Left lung (tissue), 14 donors: ENCODE measurements around the gene GJA8. TPM values are rescaled to one million over a fixed set of nuclear protein-coding genes. Genes with fewer than 3 reads are reported as not detected.
"Not testable (repeated sequence)": the region's sequence is repeated elsewhere in the genome, so short reads cannot be mapped to it uniquely, and the experiment has no call there.

Source experiments
- ATAC-seq: fragments of 200-7000 bp; cut with Tn5 transposase; one replicate; pipeline ENCODE4 v1.9.1; 2020; ENCODE audit warnings: moderate library complexity
- DNase-seq, 4 donors: peaks; one replicate each; pipeline ENCODE4 v3.0.0-alpha.2; 2013 to 2020
- H3K27ac ChIP-seq, 2 donors: fragments of 200-600 bp; sonication (generic) in 1 of 2; one replicate each; pipeline versions ENCODE4 v1.5.0 to v1.8.0; 2020 to 2021
- H3K27me3 ChIP-seq, 2 donors: fragments of 200-600 bp; sonication (generic) in 1 of 2; one replicate each; pipeline versions ENCODE4 v1.5.0 to v1.8.0; 2020 to 2021
- H3K36me3 ChIP-seq, 2 donors: fragments of 200-600 bp; sonication (generic) in 1 of 2; one replicate each; pipeline versions ENCODE4 v1.5.0 to v1.8.0; 2020 to 2021
- H3K4me1 ChIP-seq, 2 donors: fragments of 200-600 bp; one replicate each; pipeline ENCODE4 v1.8.0; 2021
- H3K4me3 ChIP-seq, 2 donors: fragments of 200-600 bp; sonication (generic) in 1 of 2; one replicate each; pipeline versions ENCODE4 v1.5.0 to v1.8.0; 2020 to 2021; ENCODE audit warnings: mild to moderate bottlenecking in 1 of 2
- H3K9me3 ChIP-seq, 2 donors: fragments of 200-600 bp; sonication (generic) in 1 of 2; one replicate each; pipeline versions ENCODE4 v1.5.0 to v1.8.0; 2020 to 2021
- CTCF ChIP-seq, 2 donors: fragments of 200-600 bp; sonication (generic) in 1 of 2; IDR thresholded peaks; one replicate each; pipeline versions ENCODE4 v1.5.0 to v1.8.0; 2021; ENCODE audit warnings: antibody characterized with exemption in 2 of 2
- intact Hi-C, 2 donors: fragments of 100-400 bp; cut with DNase I; formaldehyde crosslinking; loops; one replicate each; pipeline versions ENCODE4 v1.11.2 to v1.14.2; 2022
- long read RNA-seq, 12 donors: library from polyadenylated mRNA in 2 of 12; unstranded in 2 of 12; transcript quantifications; one replicate each; pipeline ENCODE4 v2.0.0 and lab custom pipeline, GENCODE V29; 2019 to 2026
- polyA plus RNA-seq, 6 donors: library from polyadenylated mRNA; unstranded; fragments of 120-200 nt; gene quantifications; one replicate each; pipeline ENCODE4 v1.2.1, GENCODE V29; 2013; ENCODE audit not compliant: insufficient read length in 6 of 6
- total RNA-seq, 2 donors: library from RNA; stranded (reverse); fragmentation: NEBNext Ultra II Directional; extraction: Animal tissue kit (Norgen Biotek cat#: 25700); gene quantifications; one replicate each; pipeline ENCODE4 v1.2.1, GENCODE V29; 2021
- donor health status: DM: no; HTN: yes; CAD: no.
- donor health status: DM: no; HTN: no; CAD: no.

Gene GJA8
- total RNA-seq (not detected), polyA plus RNA-seq (not detected)
- long read RNA-seq, donor 1: 0 reads
- long read RNA-seq, donor 2: 0 reads
- long read RNA-seq, donor 3: 0 reads
- long read RNA-seq, donor 4: 0 reads
- long read RNA-seq, donor 5: 0 reads
- long read RNA-seq, donor 6: 0 reads
- long read RNA-seq, donor 7: 0 reads
- long read RNA-seq, donor 8: 0 reads
- long read RNA-seq, donor 9: 0 reads
- long read RNA-seq, donor 10: 0 reads
- long read RNA-seq, donor 11, partial matches to known transcripts: 0 of 1 reads
- long read RNA-seq, donor 11, other reads (novel, unspliced or antisense): 0 of 1 reads
- long read RNA-seq, donor 12: 0 reads

- TF ChIP-seq CTCF (IDR thresholded peaks at IDR 0.05): no peak
- no peaks in the 10 kb centered on the region for H3K36me3 ChIP-seq
- DNase-seq (no peak), ATAC-seq (no peak)
- H3K27ac ChIP-seq: no peak within 1 kb of the TSS
- no peak within 1 kb of the TSS for H3K4me3 ChIP-seq
- no peaks in the 10 kb centered on the region for H3K27me3 ChIP-seq
- no peaks in the 10 kb centered on the region for H3K9me3 ChIP-seq
- intact Hi-C loops: no loop called here
- H3K4me1 ChIP-seq: no peaks in the 10 kb centered on the region
Observed at GRCh38 chr1:147902253-147902845, at the start of gene GJA8. Gene GJA8 (plus strand): TSS chr1:147902795. CDS start chr1:147907956, 5,161 bp downstream.

DNA sequence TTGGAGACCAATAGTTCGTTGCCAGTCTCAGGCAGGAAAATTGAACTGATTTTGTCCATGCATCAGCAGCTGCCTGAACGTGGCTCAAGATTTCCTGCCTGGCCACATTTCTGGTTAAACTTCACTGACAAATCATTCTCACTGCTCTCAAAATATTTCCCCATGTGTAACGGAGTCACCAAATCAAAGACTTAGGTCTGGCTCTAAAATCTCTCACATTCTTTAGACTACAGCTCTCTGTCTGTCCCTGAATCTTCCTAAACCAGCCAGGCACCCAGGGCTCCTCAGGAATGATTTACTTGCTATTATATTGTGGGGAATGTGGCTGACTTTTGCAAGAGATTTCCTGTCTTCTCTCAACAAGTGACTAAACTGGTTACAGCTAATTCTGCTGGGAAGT is 49.2 kb upstream of the GJA8 start:
- H3K27ac ChIP-seq: no peak overlapping the region
- H3K9me3 ChIP-seq: no peaks in the 10 kb centered on the region
- no peak overlapping the region for H3K4me3 ChIP-seq
- H3K4me1 ChIP-seq: no peaks in the 10 kb centered on the region
- no peaks in the 10 kb centered on the region for H3K36me3 ChIP-seq
- intact Hi-C loops: no loop called here
- no peaks in the 10 kb centered on the region for H3K27me3 ChIP-seq
- TF ChIP-seq CTCF (IDR thresholded peaks at IDR 0.05): no peak
- peak; percentile 24 for ATAC-seq
- peak in 1 of 4 donors; percentile 4 for DNase-seq

DNA sequence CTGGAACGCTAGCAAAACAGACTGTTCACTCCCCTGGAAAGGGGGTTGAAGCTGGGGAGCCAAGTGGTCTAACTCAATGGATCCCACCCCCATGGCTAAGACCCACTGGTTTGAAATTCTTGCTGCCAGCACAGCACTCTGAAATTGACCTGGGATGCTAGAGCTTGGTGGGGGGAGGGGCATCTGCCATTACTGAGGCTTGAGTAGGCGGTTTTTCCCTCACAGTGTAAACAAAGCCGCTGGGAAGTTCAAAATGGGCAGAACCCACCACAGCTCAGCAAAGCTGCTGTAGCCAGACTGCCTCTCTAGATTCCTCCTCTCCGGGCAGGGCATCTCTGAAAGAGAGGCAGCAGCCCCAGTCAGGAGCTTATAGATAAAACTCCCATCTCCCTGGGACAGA is 47.6 kb upstream of the GJA8 start:
- H3K27me3 ChIP-seq, intact Hi-C loops: not testable (repeated sequence)

DNA sequence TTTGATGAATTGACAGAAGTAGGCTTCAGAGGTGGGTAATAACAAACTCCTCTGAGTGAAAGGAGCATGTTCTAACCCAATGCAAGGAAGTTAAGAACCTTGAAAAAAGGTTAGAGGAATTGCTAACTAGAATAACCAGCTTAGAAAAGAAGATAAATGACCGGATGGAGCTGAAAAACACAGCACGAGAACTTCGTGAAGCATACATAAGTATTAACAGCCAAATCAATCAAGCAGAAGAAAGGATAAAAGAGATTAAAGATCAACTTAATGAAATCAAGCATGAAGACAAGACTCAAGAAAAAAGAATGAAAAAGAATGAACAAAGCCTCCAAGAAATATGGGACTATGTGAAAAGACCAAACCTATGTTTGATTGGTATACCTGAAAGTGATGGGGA is 46.6 kb upstream of the GJA8 start:
- H3K9me3 ChIP-seq, DNase-seq, H3K27me3 ChIP-seq, ATAC-seq, H3K4me1 ChIP-seq, H3K4me3 ChIP-seq, H3K27ac ChIP-seq, H3K36me3 ChIP-seq, intact Hi-C loops: not testable (repeated sequence)

More for the DNA sequence above, 47.6 kb upstream of the GJA8 start:
- H3K9me3 ChIP-seq, DNase-seq, H3K27ac ChIP-seq, H3K4me1 ChIP-seq, H3K4me3 ChIP-seq, ATAC-seq, H3K36me3 ChIP-seq: not testable (repeated sequence)

- ATAC-seq, DNase-seq, H3K9me3 ChIP-seq, H3K27ac ChIP-seq, H3K27me3 ChIP-seq, H3K4me1 ChIP-seq, intact Hi-C loops, H3K36me3 ChIP-seq, H3K4me3 ChIP-seq: not testable (repeated sequence)
Observed at GRCh38 chr1:147867204-147867603, 35.4 kb upstream of the GJA8 start.

DNA sequence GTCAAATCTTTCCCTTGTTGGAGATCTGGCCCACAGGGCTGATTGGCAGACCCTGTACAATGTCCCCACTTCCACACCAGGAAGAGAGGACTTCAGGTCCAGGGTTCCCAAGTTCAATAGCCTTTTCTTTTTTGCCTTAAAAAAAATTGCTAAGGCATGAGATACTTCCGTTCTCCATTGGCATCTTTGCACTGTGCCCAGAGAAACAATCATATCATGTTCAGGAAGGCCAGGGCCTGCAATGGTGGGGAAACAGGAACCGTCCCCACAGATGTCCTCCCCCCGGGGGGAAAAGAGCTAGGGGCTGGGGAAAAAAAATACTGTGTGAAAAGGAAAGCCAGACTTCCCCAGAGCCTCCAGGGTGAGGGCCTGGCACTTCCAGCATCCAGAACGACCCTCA is 24.6 kb upstream of the GJA8 start:
- Histone ChIP-seq H3K27me3 (no peaks in the 10 kb centered on the region), H3K36me3 (no peaks in the 10 kb centered on the region), H3K9me3 (peaks cover 0 to 5% of the 10 kb centered on the region in 2 donors), H3K4me1 (no peaks in the 10 kb centered on the region), H3K27ac (no peak overlapping the region), H3K4me3 (no peak overlapping the region)
- intact Hi-C loops: no loop called here
- DNase-seq (no peak), ATAC-seq (no peak)
- no peak for TF ChIP-seq CTCF (IDR thresholded peaks at IDR 0.05)
